NCI-H748 treated with DMSO at 0.1 percent for 48 hours (cell line): ENCODE measurements around the gene ANO3.

Source experiments
- DNase-seq: peaks from one replicate; lab custom pipeline; 2025; lab: John Stamatoyannopoulos, UW

The ANO3 gene

GRCh38 chr11:26708736-26709456, 377.0 kb downstream of the ANO3 start:
- DNase-seq = no peak

GRCh38 chr11:26710489-26710888, 378.6 kb downstream of the ANO3 start:
- DNase-seq = no peak

GRCh38 chr11:26712497-26712896, 380.6 kb downstream of the ANO3 start:
- DNase-seq = no peak
